Suprapubic skin (tissue), 4 donors: ENCODE data around the gene GRPEL2.

ENCODE experiments used
- CTCF ChIP-seq, 2 donors: fragments of 200-600 bp in 1 of 2; fragments of 450-650 bp in 1 of 2; sonication (generic) in 1 of 2; IDR thresholded peaks; one replicate each; pipeline ENCODE4 v1.5.1; 2016 to 2019; ENCODE audit warnings: antibody characterized with exemption in 2 of 2, mild to moderate bottlenecking in 1 of 2, moderate library complexity in 1 of 2
- EP300 ChIP-seq: sonication (generic); formaldehyde crosslinking; IDR thresholded peaks from one replicate; pipeline ENCODE4 v1.6.1; 2017; ENCODE audit warnings: antibody characterized with exemption
- POLR2A ChIP-seq, 2 donors: fragments of 450-650 bp; IDR thresholded peaks; one replicate each; pipeline ENCODE4 v1.6.1; 2017; ENCODE audit warnings: antibody characterized with exemption in 2 of 2, mild to moderate bottlenecking in 2 of 2, moderate library complexity in 2 of 2
- POLR2AphosphoS5 ChIP-seq, 3 donors: sonication (generic); formaldehyde crosslinking; IDR thresholded peaks; one replicate each; pipeline ENCODE4 v1.6.1; 2017; ENCODE audit warnings: antibody characterized with exemption in 3 of 3

- TF ChIP-seq CTCF (IDR thresholded peaks at IDR 0.05) (no peak), POLR2A (IDR thresholded peaks at IDR 0.05) (no peak), POLR2AphosphoS5 (IDR thresholded peaks at IDR 0.05) (no peak), EP300 (no peak)
These were observed 29.0 kb downstream of the GRPEL2 start for GRCh38 chr5:149374303-149374702.
